Measurements from ENCODE around the gene GSS.

Gene GSS

GRCh38 chr20:34987288-34988190 is 31.9 kb upstream of the GSS start:
- Histone ChIP-seq H3K4me3 (ENCODE audit: low read depth, low read length) (no peak overlapping the region), H3K9me3 (ENCODE audit: severe bottlenecking) (no peaks in the 10 kb centered on the region), H3K27me3 (ENCODE audit: insufficient read depth, low read depth, severe bottlenecking) (no peaks in the 10 kb centered on the region), H3K36me3 (no peaks in the 10 kb centered on the region), H3K27ac (no peak overlapping the region)
- no peak for DNase-seq
- TF ChIP-seq CTCF (IDR thresholded peaks at IDR 0.05; ENCODE audit: low read depth, low read length) = no peak

DNA sequence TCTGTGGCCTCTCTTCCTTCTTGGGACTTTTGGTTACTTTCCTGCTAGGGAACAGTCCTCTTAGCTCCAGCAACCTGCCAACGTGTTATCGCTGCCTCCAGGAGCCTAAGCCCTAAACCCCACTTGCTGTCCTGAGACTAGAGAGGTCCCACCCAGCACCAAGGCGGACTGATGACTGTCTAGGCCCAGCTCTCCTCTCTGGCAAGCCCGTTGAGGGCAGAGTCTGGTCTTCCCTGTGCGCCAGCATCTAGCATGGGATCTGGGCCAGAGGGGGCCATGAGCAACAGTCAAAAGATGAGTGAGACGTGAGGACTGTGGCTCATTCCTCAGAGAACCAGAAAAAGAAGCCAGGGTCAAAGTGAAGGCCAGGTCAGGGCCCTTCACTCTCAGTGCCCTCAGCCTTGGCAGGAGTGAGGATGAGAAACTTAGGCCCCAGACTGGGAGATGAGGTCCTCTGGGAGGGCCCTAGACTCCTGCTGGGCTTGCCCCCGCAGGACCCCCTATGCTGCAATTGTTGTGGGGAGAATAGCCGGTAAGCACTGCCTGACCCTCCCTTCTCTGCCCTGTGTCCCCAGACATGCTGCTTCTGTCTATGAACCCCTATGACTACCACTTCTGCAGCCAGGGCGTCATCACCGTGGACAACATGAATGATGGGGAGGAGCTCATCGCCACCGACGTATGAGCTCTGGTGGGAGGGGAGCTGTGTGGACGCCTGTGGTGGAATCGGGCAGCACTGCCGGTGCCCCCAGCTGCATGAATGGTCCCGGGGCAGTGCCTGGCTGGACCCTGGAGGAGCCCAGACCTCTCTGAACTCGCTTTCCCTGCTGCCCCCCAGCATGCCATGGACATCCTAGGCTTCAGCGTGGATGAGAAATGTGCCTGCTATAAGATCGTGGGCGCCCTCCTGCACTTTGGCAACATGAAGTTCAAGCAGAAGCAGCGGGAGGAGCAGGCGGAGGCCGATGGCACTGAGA is 31.0 kb upstream of the GSS start:
- Histone ChIP-seq H3K27ac (no peak overlapping the region), H3K27me3 (ENCODE audit: insufficient read depth, low read depth, severe bottlenecking) (no peaks in the 10 kb centered on the region), H3K4me3 (ENCODE audit: low read depth, low read length) (no peak overlapping the region), H3K36me3 (no peaks in the 10 kb centered on the region), H3K9me3 (ENCODE audit: severe bottlenecking) (no peaks in the 10 kb centered on the region)
- no peak for TF ChIP-seq CTCF (IDR thresholded peaks at IDR 0.05; ENCODE audit: low read depth, low read length)
- DNase-seq = no peak

- no peak for DNase-seq
- no peaks in the 10 kb centered on the region for H3K36me3 ChIP-seq
Measured at GRCh38 chr20:34985461-34986310, 30.1 kb upstream of the GSS start.

DNA sequence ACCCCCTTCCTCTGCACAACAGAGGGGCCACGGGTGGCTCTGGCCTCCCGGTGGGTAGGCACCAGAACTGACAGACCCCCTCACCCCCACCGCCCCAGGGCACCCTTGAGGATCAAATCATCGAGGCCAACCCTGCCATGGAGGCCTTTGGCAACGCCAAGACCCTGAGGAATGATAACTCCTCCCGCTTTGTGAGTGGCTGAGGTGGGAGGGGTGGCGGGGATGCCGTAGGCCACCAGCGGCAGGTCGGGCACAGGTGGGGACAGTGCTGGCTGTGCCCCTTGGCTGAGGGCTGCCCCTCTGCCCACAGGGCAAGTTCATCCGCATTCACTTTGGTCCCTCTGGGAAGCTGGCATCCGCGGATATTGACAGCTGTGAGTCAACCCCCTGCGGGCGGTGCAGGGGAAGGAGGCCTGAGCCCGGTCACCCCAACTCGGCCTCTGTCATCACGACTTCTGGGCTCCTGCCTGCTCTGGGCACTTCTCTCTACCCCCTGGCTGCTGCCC is 29.2 kb upstream of the GSS start:
- DNase-seq = no peak
- no peak overlapping the region for H3K27ac ChIP-seq
- peaks cover 3% of the 10 kb centered on the region for H3K9me3 ChIP-seq (ENCODE audit: severe bottlenecking)
- no peaks in the 10 kb centered on the region for H3K27me3 ChIP-seq (ENCODE audit: insufficient read depth, low read depth, severe bottlenecking)
- no peak for TF ChIP-seq CTCF (IDR thresholded peaks at IDR 0.05; ENCODE audit: low read depth, low read length)
- no peak overlapping the region for H3K4me3 ChIP-seq (ENCODE audit: low read depth, low read length)
- H3K36me3 ChIP-seq = no peaks in the 10 kb centered on the region

More at GRCh38 chr20:34985461-34986310, 30.1 kb upstream of the GSS start:
- Histone ChIP-seq H3K27me3 (ENCODE audit: insufficient read depth, low read depth, severe bottlenecking) (no peaks in the 10 kb centered on the region), H3K4me3 (ENCODE audit: low read depth, low read length) (no peak overlapping the region), H3K27ac (no peak overlapping the region), H3K9me3 (ENCODE audit: severe bottlenecking) (no peaks in the 10 kb centered on the region)
- TF ChIP-seq CTCF (IDR thresholded peaks at IDR 0.05; ENCODE audit: low read depth, low read length) = no peak

All from WERI-Rb-1 (cell line).